Measurements from ENCODE around the gene MYL10.

The MYL10 gene

DNA sequence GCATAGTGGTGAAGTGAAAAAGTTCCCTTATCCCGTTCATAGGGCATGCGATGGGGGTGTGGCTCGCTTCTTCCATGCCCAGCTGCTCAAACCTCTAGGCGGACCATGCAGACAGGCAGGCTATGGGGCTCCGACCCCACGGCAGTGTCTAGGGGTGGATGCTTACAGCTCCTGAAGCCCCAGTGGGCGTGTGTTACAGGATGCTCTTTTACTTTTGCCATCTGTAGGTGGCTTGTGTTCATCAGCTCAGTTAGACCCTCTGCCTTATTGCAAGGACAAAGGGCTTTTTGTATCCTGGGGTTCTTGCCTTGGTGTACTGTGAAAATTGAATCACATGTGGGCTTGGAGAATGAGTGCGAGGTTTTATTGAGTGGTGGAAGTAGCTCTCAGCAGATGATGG, at the start of gene MYL10:
Gene MYL10, minus strand, starts transcription at position 126 of the 400 bp plus-strand sequence. CDS start 178 bp downstream, outside the sequence.
- DNase-seq, result no peak

GRCh38 chr7:101678658-101679057, 49.6 kb upstream of the MYL10 start:
- no peak for DNase-seq

DNA sequence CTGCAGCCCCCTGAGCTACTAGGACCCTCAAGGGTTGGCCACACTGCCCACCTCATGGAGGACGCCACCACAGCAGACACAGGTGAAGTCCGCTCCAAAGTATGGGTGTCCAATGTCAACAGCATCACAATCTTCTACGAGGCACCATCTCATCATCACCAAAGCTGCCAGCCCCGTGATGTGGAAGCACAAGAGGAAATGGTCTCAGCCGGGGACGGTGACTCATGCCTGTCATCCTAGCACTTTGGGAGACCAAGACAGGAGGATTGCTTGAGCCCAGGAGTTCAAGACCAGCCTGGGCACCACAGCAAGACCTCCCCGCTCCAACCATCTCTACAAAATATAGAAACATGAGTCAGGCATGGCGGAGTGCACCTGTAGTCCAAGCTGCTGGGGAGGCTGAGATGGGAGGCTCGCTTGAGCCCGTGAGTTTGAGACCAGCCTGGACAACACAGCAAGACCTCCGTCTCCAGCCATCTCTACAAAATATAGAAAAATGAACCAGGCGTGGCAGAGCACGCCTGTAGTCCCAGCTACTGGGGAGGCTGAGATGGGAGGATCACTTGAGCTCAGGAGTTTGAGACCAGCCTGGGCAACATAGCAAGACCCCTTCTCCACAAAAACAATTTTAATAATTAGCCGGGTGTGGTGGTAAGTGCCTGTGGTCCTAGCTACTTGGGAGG, 48.8 kb upstream of the MYL10 start:
- no peak for DNase-seq

GRCh38 chr7:101677391-101677790, 48.3 kb upstream of the MYL10 start:
- no peak for DNase-seq

DNA sequence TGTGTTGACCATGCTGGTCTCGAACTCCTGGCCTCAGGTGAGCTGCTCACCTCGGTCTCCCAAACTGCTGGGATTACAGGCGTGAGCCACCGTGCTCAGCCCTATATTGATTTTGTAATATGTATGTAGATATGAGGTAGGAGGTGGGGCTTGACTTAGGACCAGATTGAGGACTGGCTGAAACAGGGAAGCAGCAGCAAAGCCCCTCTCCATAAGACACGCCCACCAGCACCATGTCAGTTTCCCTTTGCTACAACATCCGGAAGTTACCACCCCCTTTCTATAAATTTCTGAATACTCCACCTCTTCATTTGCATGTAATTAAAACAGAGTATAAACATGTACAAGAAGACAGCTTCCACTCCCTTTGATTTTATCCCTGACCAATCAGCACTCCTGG, 47.9 kb upstream of the MYL10 start:
- no peak for DNase-seq

GRCh38 chr7:101676062-101676598, 47.0 kb upstream of the MYL10 start:
- DNase-seq, result no peak

DNA sequence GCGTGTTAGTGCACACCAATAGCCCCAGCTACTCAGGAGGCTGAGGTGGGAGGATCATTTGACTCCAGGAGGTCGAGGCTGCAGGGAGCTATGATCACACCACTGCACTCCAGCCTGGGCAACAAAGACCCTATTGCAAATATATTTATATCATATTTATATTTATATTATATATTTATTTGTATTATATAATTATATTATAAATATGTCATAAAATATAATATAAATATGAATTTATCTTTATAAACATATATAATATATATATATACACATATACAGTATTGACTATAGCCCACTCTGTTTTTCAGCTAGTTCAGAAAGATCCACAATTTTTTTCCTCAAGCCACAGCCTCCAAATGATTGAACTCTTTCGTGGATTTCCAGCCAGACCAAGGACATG, 45.3 kb upstream of the MYL10 start:
- no peak for DNase-seq

- DNase-seq, result no peak
These were observed 44.9 kb upstream of the MYL10 start for GRCh38 chr7:101673951-101674350.

DNA sequence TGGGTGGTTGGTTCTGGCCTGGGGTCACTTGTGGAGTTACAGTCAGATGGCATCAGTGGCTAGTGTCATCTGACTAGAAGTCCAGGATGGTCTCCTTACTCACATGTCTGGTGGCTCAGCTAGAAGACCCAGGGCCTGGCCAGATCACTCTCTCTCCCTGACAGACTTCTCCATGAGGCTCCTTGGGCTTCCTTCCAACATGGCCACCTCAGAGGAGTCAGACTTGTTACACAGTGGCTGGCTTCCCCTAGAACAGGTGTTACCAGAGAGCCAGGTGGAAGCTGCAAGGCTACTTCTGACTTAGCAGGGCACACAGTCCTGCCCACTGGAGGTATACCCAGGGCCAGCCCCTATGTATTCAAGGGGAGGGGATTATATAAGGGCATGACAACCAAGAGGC, 44.2 kb upstream of the MYL10 start:
- no peak for DNase-seq

DNA sequence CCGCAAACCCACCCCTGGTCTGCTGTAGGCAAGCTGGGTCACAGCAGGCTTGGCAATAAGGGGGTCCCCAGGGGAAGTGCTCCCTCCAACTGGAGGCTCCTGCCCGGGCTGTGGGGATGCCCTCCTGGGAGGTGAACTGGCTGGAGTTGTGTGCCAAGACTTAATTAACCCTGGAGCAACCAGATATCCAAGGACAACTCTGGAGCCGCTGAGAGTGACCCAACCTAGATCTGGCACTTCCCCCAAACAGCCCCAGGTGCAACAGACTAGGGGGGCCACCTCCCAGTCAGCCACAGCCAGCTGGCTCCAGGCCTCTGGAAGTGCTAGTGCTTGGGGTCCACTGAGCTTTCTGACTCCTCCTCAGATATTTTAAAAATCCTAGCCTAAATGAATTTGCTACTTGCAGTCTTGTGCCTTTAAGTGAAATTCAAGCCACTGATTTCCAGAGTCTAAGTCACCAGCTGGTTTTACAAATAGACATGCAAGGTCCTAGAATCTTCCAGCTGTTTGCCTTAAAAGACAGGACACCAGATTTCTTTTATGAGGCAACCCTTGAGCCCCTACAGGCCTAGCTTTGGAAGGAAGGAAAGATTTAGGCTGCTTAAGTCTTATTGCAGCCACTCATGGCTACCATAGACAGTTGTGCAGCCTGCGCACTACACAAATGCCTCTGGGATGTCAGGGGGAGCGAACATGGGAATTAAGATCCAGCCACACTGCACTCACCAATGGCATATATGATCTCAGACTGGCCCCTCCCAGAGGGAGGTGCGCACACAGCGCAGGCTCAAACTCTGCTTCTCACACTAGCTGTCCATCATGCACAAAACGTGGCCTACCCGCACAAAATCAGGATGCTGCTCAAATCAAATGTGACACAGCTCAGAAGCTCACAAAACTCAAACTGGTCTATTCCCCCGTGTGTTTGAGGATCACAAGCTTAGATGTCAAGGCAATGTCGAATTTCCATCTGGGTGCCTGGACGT, 42.6 kb upstream of the MYL10 start:
- no peak for DNase-seq

- peak; percentile 20 for DNase-seq
These were observed 40.2 kb upstream of the MYL10 start for GRCh38 chr7:101669307-101669706.

- DNase-seq, result no peak
These were observed 39.6 kb upstream of the MYL10 start for GRCh38 chr7:101668726-101669125.

GRCh38 chr7:101667920-101668319, 38.8 kb upstream of the MYL10 start:
- DNase-seq, result no peak

DNA sequence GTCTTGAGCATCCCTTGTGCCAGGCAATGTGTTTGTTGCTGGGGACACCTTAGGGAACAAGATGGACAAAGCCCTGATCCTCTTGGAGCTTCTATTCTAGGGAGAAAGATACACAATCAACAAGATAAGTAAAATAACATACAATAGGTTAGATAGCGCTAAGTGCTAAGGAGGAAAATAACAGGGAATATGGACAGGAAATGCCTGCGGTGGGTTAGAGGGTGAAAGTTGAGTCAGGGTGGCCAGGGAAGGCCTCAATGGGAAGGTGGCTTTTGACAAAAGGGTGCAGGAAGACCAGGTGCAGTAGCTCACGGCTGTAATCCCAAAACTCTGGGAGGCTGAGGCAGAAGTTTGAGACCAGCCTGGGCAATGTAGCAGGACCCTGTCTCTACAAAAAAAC, 38.3 kb upstream of the MYL10 start:
- DNase-seq, result no peak

- DNase-seq, result no peak
These were observed 37.6 kb upstream of the MYL10 start for GRCh38 chr7:101666741-101667140.

DNA sequence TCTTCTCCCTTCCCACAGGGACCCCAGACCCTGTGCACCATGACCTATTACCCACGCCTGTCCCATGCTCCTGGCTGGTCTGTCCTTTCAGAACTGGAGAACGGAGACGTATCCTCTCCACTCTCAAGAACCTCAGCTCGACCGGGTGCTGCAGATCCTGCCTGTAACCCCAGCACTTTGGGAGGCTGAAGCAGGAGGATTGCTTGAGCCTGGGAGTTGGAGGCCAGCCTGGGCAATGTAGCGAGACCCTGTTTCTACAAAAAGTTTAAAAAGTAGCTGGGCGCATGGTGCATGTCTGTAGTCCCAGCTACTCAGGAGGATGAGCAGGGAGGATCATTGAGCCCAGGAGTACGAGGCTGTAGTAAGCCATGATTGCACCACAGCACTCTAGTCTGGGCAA, 37.2 kb upstream of the MYL10 start:
- DNase-seq, result no peak

GRCh38 chr7:101664893-101665471, 35.9 kb upstream of the MYL10 start:
- DNase-seq, result no peak

GRCh38 chr7:101664436-101664835, 35.3 kb upstream of the MYL10 start:
- DNase-seq, result no peak

- DNase-seq, result no peak
These were observed 34.7 kb upstream of the MYL10 start for GRCh38 chr7:101663747-101664146.

GRCh38 chr7:101662447-101662998, 33.4 kb upstream of the MYL10 start:
- DNase-seq, result no peak

GRCh38 chr7:101659706-101660105, 30.6 kb upstream of the MYL10 start:
- DNase-seq, result no peak

DNA sequence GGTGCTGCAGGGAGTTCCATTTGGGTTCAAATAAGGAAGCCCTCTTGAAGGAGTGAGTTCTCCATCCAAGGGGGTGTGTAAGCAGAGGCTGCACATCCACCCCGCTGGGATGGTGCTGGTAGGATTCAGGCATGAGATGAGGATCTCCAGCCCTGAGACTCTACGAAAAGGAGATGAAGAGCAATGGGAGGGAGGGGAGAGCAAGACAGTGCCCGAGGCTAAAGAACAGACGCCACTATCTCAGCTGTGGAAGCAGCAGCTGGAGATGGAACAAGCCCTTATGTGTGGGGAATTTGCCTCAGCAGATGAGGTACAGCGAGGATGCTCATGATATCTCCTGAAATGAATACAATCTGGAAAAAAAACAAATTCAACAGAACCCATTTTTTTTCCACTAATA, 28.1 kb upstream of the MYL10 start:
- no peak for DNase-seq

DNA sequence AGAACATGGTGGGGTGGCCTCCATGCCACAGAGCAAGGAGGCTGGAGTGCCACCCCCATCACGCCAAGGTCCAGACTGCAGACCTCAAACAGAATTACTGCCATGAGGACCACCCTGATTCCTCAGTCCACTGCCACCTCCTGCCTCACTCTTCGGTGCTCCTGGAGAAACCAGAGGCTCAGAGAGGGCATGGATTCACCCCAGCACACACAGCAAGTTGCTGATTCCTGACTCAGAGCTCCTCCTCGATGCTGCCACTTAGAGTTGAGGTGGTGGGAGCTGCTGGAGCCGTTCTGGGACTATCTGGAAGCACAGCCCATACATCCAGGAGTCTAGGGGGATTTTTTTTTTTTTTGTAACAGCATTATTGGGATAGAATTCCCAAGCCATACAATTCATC, 22.0 kb upstream of the MYL10 start:
- no peak for DNase-seq

All from activated CD4-positive, alpha-beta T cell treated with anti-CD3 and anti-CD28 coated beads for 48 hours (primary cell).